DND-41 (cell line): ENCODE results near the gene NOS1.

Experiments used
- ATAC-seq: fragments of 200-7000 bp; cut with Tn5 transposase; 3 replicates; pipeline ENCODE4 v1.9.1; 2021; ENCODE audit warnings: low read depth; ENCODE audit not compliant: insufficient read depth
- DNase-seq: peaks from one replicate; pipeline ENCODE4 v3.0.0-alpha.2; 2020
- H2AFZ ChIP-seq: 2 replicates; pipeline ENCODE4 v1.6.0; 2012; ENCODE audit warnings: low read depth, low read length
- H3K27ac ChIP-seq: 2 replicates; pipeline ENCODE4 v1.5.1; 2012; ENCODE audit warnings: low read length, inconsistent platforms
- H3K27me3 ChIP-seq: fragments of 200-600 bp; sonication (generic); 2 replicates; pipeline ENCODE4 v1.6.0; 2012; ENCODE audit warnings: low read length, mild to moderate bottlenecking, inconsistent platforms; ENCODE audit not compliant: insufficient read depth, poor library complexity
- H3K36me3 ChIP-seq: 2 replicates; pipeline ENCODE4 v1.5.1; 2012; ENCODE audit warnings: low read length, inconsistent platforms; ENCODE audit not compliant: insufficient read depth
- H3K4me1 ChIP-seq: 2 replicates; pipeline ENCODE4 v1.5.1; 2012; ENCODE audit warnings: mild to moderate bottlenecking, low read length; ENCODE audit not compliant: insufficient read depth
- H3K4me2 ChIP-seq: 2 replicates; pipeline ENCODE4 v1.6.0; 2012; ENCODE audit warnings: mild to moderate bottlenecking, moderate library complexity, low read length, inconsistent platforms; ENCODE audit not compliant: insufficient read depth
- H3K4me3 ChIP-seq, 2 experiments: fragments of 200-600 bp in 1 of 2; shearing (Covaris generic) in 1 of 2; 2 replicates each; pipeline ENCODE4 v1.5.1; 2012 to 2016; ENCODE audit warnings: inconsistent platforms in 2 of 2, low read length in 2 of 2, mild to moderate bottlenecking in 2 of 2, low read depth in 1 of 2, moderate library complexity in 1 of 2
- H3K79me2 ChIP-seq: 2 replicates; pipeline ENCODE4 v1.6.0; 2012; ENCODE audit warnings: low read length, inconsistent platforms; ENCODE audit not compliant: insufficient read depth
- H3K9ac ChIP-seq: 2 replicates; pipeline ENCODE4 v1.6.0; 2012; ENCODE audit warnings: low read depth, mild to moderate bottlenecking, inconsistent platforms, low read length, moderate library complexity
- H3K9me3 ChIP-seq: 2 replicates; pipeline ENCODE4 v1.5.1; 2012; ENCODE audit warnings: low read length, moderate library complexity, mild to moderate bottlenecking, inconsistent platforms; ENCODE audit not compliant: insufficient read depth, severe bottlenecking
- H4K20me1 ChIP-seq: 2 replicates; pipeline ENCODE4 v1.6.0; 2012; ENCODE audit warnings: low read length; ENCODE audit not compliant: insufficient read depth
- EZH2 ChIP-seq: IDR thresholded peaks from 3 replicates; pipeline ENCODE4 v1.6.1; 2012; ENCODE audit warnings: borderline replicate concordance, low read depth, mild to moderate bottlenecking, moderate library complexity, low read length, inconsistent platforms; ENCODE audit not compliant: severe bottlenecking
- TF ChIP-seq, protein P1 (sequence below): IDR thresholded peaks from 2 replicates; pipeline ENCODE4 v1.5.1; 2012; ENCODE audit warnings: borderline replicate concordance, low read length, moderate library complexity, mild to moderate bottlenecking; ENCODE audit not compliant: poor library complexity, severe bottlenecking; ENCODE audit errors: extremely low read depth

NOS1 gene

DNA sequence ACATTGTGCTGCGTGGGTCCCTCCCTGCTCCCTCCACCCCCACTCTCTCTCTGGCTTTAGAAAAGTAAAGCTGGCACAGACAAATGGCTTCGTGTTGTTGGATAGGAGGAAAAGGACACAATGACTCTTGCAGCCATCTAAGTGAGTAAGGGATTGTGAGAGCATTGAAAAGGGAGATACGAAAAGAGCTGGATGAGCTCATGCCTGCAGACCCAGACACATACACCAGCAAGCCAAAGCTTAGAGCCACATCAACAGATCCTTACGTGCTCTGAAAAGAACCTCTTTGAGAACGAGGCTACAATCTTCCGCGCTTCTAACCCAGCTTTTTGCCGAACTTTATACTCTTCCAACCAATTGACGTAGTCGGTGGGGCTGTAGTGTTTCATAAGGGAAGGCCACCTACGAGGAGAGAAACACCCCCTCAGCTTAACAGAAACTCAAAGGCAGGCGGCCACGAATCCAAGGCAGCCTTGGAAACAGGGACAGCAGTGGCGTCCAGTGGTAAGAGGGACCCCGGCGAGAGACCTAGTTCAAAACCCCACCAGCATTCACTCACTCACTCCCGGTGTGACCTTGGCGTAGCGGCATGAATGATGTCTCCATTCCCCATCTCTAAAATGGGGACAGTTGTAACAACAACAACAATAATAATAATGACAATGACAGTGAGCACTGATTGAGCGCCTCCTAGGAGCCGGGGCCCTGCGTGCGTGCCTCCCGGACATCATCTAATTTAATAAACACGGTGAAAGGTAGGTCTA, 172.3 kb downstream of the NOS1 start:
- Histone ChIP-seq H3K9ac (peak overlapping the region; percentile 81), H3K79me2 (peaks cover 54% of the 10 kb centered on the region), H4K20me1 (no peaks in the 10 kb centered on the region; the same call in 1 of the 2 replicates), H3K36me3 (peaks cover 36% of the 10 kb centered on the region), H3K4me1 (peaks cover 31% of the 10 kb centered on the region), H3K27ac (peak overlapping the region; percentile 86), H3K4me3 (peak overlapping the region; percentile 85 to 93; a peak in 3 of 4 replicates), H3K27me3 (peaks cover 6% of the 10 kb centered on the region), H3K9me3 (no peaks in the 10 kb centered on the region), H3K4me2 (peak overlapping the region; percentile 85), H2AFZ (peak overlapping the region; percentile 97)
- ATAC-seq (no peak), DNase-seq (no peak)
- TF ChIP-seq, protein P1, sequence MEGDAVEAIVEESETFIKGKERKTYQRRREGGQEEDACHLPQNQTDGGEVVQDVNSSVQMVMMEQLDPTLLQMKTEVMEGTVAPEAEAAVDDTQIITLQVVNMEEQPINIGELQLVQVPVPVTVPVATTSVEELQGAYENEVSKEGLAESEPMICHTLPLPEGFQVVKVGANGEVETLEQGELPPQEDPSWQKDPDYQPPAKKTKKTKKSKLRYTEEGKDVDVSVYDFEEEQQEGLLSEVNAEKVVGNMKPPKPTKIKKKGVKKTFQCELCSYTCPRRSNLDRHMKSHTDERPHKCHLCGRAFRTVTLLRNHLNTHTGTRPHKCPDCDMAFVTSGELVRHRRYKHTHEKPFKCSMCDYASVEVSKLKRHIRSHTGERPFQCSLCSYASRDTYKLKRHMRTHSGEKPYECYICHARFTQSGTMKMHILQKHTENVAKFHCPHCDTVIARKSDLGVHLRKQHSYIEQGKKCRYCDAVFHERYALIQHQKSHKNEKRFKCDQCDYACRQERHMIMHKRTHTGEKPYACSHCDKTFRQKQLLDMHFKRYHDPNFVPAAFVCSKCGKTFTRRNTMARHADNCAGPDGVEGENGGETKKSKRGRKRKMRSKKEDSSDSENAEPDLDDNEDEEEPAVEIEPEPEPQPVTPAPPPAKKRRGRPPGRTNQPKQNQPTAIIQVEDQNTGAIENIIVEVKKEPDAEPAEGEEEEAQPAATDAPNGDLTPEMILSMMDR = no peak
- TF ChIP-seq EZH2 = no peak

DNA sequence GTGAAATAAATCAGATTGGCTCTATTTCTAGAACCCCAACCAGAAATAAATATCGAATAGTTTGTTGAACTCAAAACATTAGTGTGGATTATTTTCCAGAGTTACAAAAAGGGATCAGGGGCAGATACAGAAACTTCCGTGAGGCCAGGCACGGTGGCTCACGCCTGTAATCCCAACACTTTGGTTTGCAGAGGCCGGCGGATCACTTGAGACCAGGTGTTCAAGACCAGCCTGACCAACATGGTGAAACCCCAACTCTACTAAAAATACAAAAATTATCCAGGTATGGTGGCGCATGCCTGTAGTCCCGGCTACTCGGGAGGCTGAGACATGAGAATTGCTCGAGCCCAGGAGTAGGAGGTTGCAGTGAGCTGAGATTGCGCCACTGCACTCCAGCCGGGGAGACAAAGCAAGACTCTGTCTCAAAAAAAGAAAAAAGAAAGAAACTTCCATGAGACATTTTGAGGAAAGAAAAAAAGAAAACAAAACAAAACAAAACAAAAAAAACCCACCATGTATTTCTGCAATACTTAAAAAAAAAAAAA, 173.2 kb downstream of the NOS1 start:
- TF ChIP-seq, protein P1 = no peak
- no peak for TF ChIP-seq EZH2
- Histone ChIP-seq H3K36me3 (peaks cover 45% of the 10 kb centered on the region), H3K27me3 (peaks cover 6% of the 10 kb centered on the region), H4K20me1 (no peaks in the 10 kb centered on the region; the same call in 1 of the 2 replicates), H3K4me2 (peak overlapping the region; percentile 85), H3K9me3 (no peaks in the 10 kb centered on the region), H3K4me3 (0 out of 4 replicates have a peak overlapping the region, but pooled peaks of 1 of the 2 experiments have one; percentile 14), H3K4me1 (peaks cover 31% of the 10 kb centered on the region), H3K27ac (no peak overlapping the region), H3K79me2 (peaks cover 55% of the 10 kb centered on the region), H3K9ac (no peak overlapping the region), H2AFZ (no peak overlapping the region)
- ATAC-seq (no peak), DNase-seq (no peak)

DNA sequence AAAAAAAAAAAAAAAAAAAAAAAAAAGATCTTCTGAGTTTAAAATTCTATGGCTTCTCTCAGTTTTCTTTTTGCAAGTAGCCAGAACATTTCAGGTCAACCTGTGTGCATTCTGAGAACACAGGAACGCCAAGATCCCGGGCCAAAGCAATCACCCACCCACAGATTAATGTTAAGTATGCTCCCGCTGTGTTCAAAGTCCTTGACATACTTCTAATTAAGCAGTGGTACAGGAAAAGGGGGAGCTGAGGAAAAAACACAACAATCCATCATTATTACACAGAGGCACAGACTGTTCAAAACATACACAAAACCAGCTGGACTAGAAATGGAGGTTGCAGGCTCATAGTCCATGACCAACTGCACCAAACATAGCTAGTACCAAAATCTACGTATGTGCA, 174.0 kb downstream of the NOS1 start:
- Histone ChIP-seq H4K20me1 (no peaks in the 10 kb centered on the region; the same call in 1 of the 2 replicates), H3K27me3 (peaks cover 6% of the 10 kb centered on the region), H3K9ac (no peak overlapping the region), H3K4me1 (peaks cover 31% of the 10 kb centered on the region), H3K36me3 (peaks cover 53% of the 10 kb centered on the region), H3K4me3 (no peak overlapping the region), H2AFZ (no peak overlapping the region), H3K27ac (no peak overlapping the region), H3K9me3 (peaks cover 4% of the 10 kb centered on the region), H3K79me2 (peaks cover 55% of the 10 kb centered on the region), H3K4me2 (peak overlapping the region; percentile 19; the same call in 1 of the 2 replicates)
- no peak for ATAC-seq
- DNase-seq = no peak
- TF ChIP-seq, protein P1 = no peak
- TF ChIP-seq EZH2 = no peak
